GM21528 (cell line): Measurements from ENCODE around the gene P2RX2.

Experiments
- ATAC-seq: cut with Tn5 transposase; IDR thresholded peaks from one replicate; pipeline ENCODE4 v1.9.1; 2021; ENCODE audit warnings: mild to moderate bottlenecking, moderate library complexity; ENCODE audit not compliant: unreplicated experiment, low FRiP score

Gene P2RX2

DNA sequence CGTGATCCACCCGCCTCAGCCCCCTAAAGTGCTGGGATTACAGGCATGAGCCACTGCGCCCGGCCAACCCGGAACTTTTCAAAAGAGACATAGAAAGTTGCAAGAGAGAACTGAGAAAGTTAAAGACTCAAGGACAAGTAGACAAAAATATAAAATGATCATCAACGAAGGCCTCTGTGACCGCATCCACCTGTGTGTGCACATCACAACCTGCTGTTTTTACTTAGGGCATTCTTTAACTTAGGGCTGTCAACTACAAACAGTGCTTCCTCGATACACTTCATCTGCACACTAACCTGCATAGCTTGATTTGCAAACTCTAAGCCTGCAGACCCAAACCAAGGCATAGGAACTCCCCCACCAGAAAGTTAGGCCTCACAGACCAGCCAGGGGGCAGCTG lies 14.8 kb downstream of the P2RX2 start:
- ATAC-seq = no peak

DNA sequence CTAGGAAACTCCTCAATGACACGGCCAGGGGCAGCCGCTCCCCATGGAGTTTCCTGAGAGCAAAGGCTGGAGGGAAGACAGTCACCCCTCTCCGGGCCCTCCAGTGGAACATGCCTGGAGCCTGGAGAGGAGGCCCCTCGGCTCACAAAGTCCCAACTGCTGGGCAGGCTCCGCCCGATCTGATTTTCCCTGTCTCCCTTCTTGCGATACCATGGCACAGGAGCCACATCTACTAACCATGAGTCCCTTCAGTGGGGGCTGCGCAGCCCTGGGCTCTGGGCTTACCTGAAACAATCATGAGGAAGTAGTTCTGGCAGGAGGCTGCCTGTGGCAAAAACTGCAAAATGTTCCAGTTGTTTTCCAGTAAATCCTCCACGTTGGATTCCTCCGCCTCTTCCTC lies 15.3 kb downstream of the P2RX2 start:
- no peak for ATAC-seq

DNA sequence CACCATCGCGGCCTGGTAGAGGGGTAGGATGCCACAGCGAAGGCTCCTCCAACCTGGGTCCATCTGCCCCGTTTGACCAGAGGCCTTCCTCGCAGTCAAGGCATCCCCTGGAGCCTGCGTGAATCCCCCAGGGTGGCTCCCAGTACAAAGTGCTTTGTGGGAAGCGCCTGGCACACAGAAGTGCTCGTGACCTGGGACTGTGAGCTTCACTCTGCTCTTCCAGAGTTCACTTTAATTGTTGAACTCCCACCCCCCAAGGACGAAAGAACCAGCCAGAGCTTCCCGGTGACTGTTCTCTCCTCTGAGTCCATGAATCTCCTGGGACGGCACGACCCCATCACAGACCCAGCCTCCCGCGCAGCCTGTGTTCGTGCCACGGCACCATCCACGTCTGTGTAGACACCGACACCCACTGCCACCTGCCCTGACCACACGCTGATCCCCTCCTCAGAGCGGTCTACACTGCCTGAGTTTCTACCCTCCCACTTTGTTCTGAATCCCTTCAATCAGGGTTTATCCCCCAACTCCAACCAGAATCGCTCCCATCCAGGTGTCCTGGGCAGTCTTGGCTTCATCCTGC lies 15.9 kb downstream of the P2RX2 start:
- no peak for ATAC-seq

DNA sequence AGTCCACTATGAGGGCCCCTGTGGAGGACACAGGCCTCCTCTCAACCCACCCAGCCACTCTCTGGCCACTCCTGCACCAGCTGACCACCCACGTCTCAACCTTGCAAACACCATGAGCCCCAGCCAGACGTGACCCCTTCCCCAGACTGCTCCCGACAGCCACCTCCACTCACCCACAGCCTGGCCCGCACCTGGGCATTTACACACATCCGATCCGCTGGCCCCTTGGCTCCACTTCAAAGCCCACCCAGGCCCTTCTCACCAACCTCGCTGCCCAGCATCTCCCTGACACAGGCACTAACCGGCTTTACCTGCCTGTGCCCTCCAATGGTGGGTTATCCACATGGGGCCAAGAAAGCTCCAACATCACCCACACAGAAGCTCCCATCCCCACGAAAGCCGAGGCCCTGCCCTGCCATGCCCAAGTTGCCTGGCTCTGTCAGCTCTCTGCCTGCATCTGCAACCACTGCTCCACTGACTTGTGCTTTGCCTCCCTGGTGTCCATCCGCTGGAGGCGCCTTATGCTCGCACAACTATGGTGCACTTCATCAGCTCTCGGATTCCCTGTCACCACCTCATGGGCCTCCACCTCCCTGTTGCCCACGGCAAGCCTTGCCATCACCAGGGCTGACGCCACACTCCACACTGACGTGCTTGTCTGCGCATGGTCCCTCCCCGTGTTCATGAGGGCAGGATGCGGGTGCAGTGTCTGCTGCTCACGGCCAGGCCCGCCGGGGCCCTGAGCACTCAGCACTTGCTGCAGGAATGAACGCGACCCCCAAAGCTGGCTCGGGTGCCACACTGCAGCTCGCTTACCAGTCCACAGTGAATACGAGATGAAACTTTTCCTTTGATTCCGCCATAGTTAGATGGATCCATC lies 16.7 kb downstream of the P2RX2 start:
- ATAC-seq = no peak

DNA sequence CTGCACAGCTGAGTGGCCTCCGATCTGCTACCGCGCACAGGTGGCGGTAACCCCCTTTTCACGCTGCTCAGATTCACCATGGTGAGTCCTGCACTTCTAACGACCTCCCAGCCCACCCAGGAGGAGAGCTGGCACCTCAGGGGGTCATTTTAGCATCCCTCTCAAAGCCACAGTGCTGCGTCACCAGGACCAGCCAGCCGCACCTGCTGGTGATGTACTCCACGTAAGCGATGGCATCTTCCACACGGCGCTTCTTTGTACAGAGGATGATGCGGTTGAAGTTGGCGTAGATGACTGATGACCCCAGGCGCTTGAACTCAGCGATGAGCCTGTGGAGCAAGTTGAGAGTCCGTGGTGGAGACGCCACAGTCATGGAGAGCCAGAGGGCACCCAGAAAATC lies 19.2 kb downstream of the P2RX2 start:
- ATAC-seq = no peak

DNA sequence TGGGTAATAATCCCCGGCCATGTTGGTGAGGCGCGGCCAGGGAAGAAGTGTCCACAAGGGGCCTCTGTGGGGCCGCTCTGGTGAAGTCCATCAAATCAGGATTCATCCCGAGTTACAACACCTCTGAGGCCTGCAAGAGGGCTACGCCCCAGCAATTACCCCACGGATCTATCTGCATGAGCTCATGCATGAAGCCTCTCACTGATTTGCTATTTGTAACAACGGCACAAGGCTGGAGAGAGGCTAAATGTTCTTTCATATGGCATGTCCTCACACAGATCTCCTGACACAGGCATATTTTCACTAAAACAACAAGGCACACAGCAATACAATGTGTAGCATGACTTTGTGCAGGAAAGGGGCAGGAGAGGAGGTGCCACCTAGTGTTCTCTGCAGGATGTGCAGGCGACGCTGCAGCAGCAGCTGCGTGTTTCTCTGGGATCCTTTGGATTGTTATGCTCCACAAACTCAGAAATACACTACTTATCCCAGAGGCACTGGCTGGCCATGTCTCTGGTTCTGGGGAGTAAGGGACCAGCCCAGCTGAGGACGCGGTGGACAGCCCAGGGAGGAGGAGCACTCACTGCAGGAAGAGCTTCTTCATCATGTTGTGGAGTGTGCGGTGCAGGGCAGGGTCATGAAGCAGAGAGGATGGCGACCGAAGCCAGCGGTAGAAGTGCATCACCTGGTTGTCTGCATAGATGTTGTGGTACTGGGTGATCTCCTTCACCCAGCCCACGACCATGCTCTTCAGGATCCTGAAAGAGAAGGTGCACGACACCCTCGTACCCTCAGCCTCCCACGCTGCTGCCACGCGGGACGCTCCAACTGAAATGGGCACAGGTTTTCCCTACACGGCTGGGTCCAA lies 20.2 kb downstream of the P2RX2 start:
- ATAC-seq = no peak

DNA sequence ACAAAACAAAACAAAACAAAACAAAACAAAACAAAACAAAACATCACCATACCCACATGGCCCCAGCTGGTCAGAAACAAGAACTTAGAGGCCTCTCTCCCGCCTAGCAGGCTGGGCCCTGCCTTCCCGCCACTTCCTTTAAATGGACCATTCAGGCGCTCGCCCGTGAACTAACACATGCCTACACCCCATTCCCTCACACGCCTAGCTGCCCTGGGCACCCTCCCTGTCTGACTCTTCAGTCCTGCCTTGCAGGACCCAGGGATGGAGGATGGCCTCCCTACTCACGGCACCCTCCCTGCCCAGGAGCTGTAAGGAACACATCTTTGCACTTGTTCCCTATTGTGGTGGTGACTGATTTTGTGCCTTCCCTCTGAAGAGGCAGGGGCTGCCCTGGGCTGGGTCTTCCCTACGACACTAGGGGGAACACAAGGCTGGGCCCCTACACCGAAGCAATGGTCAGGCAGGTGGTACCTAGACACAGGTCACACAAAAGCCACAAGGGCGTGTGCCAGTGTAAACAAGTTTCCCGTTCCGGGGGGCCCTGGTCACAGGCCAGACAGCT lies 21.5 kb downstream of the P2RX2 start:
- no peak for ATAC-seq

DNA sequence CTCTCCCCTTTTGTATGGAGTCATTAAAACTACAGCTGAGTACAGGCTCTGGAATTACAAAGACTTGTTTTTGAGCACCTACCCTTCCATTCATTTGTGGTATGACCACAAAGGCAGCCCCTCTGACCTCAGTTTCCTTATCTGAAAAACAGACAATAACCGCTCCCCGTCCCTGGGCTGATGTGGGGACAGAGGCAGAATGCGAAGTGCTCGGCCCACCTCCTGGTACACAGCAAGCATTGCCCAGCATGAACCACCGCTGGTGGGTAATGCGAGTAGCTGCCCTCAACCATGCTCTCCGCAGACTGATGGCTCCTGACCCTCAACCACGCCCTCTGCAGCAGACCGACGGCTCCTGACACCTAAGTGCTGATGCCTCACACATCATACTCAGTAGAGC lies 22.4 kb downstream of the P2RX2 start:
- no peak for ATAC-seq

DNA sequence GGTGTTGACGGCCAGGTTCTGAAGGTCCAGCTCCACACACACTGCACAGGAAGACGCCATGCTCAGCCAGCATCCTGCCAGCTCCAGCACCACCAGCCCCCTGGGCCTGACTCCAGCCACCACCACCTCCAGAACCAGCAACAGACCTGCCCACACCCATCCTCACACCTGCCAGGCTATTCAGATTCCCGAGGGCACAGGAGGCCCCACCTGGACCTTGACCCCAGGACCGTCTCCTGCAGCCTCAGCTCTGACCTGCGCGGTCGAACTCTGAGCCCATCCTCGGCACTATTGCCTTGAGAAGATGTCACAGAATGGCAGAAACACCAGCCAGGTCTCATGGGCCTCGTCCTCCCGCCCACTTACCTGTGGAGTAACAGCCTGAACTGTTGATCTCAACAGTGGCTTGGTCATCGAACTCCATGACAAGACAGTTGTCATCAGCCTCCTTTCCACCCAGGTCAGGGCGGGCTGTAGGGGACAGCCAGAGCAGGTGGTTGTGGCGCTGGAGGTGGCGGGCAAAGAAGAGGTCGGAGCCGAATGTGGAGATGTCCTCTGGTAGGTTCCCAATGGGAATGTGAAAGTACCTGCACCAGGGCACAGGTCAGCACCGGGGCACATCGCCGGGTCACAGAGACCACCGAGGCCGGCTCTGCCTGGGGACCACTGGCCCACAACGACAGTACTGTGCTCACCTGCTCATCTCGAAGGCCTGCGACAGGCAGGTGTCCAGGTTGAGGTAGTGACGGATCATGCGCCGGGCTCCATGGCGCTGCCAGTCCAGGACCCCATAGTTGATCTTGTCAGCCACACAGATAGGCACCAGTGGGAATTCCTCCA lies 23.5 kb downstream of the P2RX2 start:
- ATAC-seq = no peak

DNA sequence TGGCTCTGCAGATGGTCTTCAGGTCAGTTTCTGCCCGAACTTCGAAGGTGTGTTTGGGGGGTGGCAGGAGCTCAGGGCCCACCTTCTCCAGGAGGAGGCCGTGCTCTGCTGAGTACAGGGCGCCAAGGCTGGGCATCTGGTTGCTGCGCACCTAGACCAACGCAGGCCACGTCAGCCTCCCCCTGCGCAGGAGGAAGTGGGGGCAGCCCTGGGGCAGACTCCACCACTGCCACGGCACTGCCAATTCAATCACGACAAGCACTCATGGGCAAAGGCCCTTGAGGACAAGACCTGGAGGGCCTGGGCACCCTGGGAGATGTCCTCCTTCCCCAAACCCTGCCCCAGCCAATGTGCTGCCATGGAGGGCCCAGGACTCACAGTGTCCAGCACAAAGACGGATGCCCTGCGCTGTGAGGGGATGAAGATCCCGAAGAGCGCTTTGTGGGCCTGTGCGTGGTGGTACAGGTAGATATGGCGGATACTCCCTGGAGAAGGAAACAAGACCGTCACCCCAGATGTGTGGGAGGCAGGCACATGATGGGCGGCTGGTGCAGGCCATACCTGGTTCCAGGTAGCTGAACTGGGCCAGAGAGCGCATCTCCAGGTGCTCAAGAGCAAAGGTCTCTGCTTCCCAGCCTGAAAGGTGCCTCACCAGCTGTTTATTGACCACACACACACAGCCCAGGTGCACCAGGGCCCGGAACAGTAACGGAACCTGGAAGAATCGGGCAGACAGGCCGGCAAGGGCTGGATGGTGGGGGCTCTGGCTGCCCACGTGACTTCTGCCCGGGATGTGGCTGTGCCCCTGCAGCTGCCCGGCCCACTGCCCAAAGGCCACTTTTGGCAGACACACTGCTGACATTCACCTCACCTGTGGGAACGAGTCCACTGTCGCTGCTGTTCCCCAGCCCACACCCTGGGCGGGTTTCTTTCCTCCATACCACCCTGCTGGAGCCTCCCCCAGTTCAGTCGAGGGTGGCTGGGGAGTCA lies 24.6 kb downstream of the P2RX2 start:
- ATAC-seq = no peak

DNA sequence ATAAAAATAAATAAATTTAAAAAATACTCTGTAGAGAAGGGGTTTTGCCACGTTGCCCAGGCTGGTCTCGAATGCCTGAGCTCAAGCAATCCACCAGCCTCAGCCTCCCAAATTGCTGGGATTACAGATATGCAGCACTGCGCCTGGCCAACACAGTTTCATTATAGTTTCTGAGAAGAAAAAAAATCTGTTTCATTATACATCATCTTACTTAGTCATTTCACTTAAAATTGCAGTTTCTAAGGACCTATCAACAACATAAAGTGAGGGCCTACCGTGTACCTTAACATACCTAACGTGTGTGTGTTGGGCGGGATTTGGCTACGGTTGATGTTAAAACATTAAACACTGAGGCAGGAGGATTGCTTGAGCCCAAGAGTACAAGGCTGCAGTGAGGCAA lies 28.3 kb downstream of the P2RX2 start:
- no peak for ATAC-seq

DNA sequence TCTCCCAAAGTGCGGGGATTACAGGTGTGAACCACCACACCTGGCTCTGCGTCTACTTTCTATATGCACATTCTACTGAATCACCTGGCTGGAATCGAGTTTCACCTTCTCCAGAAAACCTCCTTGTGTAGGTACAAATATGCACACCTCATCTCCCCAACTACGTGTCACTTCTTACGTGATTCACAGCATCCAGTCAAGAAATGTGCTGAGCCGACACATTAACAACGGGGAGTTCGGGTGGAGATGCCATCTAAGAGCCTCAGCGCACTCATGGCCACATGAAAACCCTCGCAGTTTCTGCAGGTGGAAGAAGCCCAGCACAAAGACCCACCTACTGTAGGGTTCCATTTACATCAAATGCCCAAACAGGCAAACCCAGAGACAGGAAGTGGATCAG lies 29.3 kb downstream of the P2RX2 start:
- no peak for ATAC-seq

DNA sequence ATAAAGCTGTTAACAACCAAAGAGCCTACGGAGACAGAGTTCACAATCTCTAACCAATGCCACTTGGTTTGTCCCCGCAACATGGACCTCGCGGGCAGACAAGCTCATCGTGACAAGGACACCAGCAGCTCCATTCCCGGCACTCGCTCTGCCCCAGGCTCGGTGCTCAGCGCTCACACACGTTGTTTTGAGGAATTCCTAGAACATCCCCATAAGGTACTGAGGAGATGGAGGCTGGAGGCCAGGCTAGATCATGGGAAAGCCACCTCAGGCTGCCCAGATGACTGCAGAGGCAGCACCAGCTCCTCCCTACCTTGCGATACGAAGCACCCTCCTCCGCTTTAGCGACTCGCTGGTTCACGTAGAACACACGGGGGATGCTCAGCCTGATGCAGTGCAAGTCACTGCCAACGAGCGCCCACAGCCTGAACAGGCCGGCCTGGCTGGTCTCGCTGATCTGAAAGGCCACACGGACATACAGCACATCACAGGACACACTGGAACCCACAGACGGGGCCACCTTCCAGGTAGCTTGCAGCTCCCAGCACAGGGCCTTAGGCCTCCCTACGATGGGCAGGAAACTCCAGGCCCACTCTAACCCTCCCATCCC lies 30.1 kb downstream of the P2RX2 start:
- no peak for ATAC-seq

DNA sequence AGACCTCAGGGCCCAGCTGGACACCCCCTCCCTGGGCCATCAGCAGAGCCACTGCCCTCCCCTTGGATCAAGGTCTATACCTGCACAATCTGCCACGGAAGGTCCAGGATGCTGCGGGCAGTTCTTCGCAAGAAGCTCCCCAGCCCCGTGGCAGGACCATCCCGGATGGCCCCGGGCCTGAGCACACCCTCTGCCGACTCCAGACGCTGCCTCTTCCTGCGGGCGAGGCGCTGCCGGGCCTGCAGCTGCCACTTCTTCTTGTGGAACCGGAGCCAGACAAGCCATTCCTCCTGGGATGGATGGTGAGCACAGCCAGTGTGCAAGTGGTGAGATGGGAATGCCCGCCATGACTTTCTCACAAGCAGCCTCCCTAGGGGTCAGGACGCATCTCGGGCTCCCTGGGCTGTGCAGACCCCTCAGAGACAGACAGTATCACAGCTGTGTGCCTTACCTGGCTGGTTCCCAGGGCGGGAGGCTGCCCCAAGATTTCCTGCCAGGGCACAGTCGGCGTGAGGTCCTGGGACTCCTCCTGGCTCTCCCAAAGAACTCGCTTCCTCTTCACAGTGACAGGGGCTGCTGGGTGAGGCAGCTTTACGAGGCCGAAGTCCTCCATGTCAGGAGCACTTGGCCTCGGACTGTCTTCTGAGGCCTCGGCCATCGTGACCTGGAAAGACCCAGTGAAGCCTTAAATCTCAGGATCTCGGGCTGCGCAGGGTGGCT lies 30.8 kb downstream of the P2RX2 start:
- ATAC-seq = no peak

DNA sequence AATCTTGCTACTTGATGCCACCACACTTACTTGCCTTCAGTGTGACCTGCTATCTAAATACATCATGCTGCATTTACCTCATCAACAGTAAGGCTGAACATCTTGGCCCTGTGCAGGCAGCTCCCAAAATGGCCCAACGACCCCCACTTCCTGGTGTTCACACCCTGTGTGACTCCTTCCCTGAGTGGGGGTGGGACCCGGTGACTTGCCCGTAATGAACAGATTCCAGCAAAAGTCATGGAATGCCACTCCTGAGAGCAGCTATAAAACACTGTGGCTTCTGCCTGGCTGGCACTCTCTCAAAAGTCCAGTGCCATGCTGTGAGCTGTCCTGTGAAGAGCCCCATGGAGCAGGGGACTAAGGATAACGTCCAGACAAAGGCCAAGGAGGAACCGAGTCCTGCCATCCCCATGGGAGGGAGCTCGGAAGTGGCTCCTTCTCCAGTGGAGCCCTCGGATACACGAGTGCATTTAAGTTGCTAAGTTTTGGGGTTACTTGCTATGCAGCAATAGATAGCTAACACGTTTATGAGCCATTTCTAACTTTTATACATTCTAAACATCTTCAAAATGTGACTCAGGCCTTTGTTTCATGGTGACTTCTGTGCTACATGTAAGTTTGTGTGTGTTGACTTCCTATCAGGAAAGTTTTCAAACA lies 33.0 kb downstream of the P2RX2 start:
- ATAC-seq = no peak

DNA sequence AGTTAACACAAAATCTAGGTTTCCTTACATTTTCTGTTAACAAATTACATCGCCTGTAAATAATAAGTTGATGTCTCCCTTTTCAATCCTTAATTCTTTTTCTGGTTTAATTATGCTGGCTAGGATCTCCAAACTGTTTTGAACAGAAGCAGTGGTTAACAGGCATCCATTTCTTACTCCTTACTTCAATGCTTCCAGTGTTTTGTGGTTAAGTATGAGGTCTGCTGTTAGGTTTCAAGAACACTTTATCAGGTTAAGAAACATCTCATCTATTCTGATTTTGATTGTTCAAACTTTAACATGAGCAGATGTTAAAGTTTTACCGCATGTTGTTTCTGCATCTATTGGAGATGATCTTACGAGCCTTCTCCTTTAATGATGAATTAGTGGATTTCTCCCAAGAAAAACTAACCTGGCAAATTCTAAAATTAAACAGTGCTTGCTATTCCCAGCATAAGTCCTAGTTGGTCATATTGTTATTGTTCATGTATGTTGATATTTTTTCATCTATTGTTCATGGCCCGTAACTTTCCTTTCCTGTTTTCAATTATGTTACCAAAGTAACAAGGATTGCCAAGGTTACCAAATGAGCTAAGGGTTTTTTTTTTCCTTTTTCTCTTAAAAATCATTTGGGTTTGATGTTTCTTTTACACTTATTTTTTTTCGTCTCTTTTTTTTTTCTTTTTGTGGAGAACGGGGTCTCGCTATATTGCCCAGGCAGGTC lies 35.2 kb downstream of the P2RX2 start:
- no peak for ATAC-seq
